Femur (tissue), 1 donor: ENCODE data around the gene PRIM2.
A peak's percentile ranks its signal among the peaks of the same experiment; 100 is the strongest.
"Not testable (repeated sequence)": the region's sequence is repeated elsewhere in the genome, so short reads cannot be mapped to it uniquely, and the experiment has no call there.

ENCODE experiments used
- DNase-seq: peaks from one replicate; pipeline ENCODE4 v3.0.0-alpha.2; 2017

Gene PRIM2

DNA sequence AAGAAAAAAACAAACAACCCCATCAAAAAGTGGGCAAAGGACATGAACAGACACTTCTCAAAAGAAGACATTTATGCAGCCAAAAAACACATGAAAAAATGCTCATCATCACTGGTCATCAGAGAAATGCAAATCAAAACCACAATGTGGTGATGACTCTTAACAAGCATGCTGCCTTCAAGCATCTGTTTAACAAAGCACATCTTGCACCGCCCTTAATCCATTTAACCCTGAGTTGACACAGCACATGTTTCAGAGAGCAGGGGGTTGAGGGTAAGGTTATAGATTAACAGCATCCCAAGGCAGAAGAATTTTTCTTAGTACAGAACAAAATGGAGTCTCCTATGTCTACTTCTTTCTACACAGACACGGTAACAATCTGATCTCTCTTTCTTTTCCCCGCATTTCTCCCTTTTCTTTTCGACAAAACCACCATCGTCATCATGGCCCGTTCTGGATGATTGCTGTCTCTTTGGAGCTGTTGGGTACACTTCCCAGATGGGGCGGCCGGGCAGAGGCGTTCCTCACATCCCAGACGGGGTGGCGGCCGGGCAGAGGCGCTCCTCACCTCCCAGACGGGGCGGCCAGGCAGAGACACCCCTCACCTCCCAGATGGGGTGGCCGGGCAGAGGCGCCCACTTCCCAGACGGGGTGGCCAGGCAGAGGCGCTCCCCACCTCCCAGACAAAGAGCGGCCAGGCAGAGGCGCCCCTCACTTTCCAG lies 7.2 kb upstream of the PRIM2 start:
- DNase-seq = not testable (repeated sequence)

DNA sequence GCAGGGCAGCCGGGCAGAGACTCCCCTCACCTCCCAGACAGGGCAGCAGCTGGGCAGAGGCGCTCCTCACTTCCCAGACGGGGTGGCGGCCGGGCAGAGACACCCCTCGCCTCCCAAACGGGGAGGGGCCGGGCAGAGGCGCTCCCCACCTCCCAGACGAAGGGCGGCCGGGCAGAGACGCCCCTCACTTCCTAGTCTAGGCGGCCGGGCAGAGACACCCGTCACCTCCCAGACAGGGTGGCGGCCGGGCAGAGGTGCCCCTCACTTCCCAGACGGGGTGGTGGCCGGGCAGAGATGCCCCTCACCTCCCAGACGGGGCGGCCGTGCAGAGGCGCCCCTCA lies 6.6 kb upstream of the PRIM2 start:
- DNase-seq = no peak

DNA sequence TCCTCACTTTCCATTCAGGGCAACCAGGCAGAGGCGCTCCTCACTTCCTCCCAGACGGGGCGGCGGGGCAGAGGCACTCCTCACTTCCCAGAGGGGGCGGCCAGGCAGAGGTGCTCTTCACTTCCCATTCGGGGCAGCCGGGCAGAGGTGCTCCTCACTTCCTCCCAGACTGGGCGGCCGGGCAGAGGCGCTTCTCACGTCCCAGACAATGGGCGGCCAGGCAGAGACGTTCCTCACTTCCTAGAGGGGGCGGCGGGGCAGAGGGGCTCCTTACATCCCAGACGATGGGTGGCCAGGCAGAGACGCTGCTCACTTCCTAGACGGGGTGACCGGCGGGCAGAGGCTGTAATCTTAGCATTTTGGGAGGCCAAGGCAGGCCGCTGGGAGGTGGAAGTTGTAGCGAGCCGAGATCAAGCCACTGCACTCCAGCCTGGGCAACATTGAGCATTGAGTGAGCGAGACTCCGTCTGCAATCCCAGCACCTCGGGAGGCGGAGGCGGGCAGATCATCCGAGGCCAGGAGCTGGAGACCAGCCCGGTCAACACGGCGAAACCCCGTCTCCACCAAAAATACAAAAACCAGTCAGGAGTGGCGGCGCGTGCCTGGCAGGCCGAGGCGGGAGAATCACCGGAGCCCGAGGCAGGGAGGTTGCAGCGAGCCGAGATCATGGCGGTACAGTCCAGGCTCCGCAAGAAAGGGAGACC lies 6.0 kb upstream of the PRIM2 start:
- DNase-seq = not testable (repeated sequence)

DNA sequence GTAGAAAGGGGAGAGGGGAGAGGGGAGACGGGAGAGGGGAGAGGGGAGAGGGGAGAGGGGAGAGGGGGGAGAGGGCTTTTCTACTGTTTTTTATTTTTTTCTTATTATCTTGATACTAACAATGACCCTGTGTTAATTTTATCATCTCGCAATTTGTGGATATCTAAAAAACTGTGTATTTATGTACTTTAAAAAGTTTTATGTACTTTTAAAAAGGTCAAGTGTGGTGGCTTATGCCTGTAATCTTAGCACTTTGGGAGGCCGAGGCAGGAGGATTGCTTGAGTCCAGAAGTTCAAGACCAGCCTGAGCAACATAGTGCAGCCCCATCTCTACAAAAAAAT lies 5.5 kb upstream of the PRIM2 start:
- no peak for DNase-seq

DNA sequence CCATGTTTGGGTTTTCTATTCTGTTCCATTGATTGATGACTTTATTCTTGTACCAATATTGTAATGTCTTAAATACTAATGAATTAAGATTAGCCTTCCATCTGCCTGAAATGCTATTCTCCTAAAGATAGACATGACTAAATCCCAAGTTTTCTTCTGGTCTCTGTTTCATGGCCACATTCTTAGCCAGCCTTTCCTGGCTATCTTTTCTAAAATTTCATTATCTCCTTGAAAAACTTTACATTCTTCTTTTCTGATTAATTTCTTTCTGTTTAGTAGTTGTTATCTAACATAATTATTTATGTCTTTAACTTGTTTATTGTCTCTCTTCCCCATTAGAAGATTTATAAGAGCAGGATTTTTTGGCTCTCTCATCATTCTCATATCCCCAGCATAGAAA lies 4.4 kb upstream of the PRIM2 start:
- no peak for DNase-seq

DNA sequence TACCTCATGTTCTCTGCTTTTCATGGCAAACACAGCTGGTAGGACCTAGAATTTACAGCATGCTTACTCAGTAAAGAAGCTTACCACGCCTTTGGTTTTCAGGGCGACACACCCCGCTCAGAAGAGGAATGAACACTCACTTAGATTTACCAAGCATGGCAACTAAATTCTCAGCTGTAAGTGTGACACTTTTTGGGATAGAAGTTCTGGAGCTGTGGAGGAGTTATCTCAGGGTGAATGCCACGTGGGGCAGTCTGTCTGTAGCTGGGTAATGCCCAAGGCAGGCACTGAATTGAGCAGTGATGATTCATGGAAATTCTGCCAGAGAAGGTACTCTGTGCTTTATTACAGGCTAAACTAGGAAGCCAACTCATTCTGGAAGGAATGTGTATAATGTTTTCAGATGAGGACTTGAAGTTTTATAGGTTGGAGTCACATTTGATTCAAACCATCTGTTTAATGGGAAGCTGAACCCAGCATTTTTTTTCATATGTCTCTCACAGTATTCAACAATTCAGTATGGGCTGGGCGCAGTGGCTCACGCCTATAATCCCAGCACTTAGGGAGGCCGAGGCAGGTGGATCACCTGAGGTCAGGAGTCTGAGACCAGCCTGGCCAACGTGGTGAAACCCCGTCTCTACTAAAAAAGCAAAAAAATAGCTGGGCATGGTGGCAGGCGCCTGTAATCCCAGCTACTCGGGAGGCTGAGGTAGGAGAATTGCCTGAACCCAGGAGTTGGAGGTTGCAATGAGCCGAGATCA lies 3.5 kb upstream of the PRIM2 start:
- DNase-seq = peak; percentile 65

DNA sequence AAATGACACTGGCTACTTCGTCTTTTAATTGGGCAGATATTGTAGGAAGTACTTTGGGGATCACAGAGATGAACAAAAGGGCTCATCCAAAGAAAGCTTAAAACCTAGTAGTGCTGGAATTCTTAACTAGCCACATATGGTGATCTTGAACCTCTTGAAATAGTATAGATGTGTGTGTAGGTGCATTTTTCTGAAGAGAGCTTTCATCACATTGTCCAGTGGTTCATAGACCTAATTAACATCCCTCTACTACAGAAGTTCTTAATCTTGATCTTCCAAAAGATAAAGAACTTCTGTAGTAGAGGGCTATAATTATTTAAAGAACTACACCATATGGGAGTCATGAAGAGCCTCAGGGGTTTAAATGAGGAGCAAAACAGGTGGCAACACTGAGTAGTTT lies 2.3 kb upstream of the PRIM2 start:
- DNase-seq = no peak

DNA sequence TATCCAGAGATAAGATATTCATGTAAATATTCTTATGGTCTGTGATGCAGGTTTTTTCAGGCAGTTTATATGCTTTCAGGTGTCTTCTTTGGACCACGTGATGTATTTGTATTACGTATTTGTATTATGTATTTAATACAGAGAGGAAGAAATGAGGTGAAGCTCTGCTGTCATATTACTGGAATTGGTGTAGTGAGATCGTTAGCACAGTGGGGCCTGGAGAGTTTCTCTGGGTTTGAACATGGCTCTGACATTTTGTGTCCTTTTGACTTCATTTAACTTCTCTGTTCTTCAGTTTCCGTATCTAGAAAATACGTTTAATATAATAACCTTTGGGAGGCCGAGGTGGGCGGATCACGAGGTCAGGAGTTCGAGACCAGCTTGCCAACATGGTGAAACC lies 1.6 kb upstream of the PRIM2 start:
- no peak for DNase-seq

DNA sequence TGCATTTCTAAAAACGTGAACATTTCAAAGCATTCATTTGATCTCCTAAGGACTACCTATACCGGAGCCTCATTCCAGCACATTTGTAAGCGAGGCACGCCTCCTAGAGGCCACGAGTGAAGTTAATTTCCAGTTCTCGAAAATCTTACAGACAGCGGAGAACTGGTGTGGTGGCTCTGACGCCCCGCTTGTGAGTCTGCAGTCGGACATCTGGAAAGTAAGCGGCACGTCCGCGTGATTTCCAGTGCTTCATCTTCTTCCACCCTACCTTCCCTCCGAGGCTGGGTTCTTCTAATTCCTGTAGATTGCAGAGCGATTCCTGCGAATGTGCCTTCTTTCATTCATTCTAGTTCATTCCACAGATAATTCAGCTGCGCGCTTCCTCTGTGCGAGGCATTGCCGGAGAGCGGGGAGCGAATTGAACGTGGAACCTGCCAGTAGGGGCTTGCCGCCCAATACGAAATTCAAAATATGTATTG lies 810 bp upstream of the PRIM2 start:
- DNase-seq = peak; percentile 92

DNA sequence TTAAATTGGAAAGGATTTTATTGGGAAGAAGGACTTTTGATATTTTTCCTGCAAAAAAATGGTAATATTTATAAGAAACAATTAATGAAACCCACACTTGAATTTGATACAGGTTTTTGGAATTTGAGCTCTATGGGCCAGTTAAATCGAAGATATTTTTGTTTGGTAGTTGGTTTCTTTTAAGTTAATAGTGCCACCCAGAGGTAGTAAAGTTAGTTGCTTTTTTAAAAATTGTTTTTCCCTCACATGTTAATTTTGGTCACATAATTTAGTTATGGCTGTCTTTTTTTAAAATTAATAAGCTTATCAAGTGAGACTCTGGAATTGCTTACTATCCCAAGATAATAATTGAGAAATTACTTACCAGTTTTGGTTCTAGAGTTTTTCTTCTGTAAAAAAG lies 7.1 kb downstream of the PRIM2 start:
- no peak for DNase-seq

DNA sequence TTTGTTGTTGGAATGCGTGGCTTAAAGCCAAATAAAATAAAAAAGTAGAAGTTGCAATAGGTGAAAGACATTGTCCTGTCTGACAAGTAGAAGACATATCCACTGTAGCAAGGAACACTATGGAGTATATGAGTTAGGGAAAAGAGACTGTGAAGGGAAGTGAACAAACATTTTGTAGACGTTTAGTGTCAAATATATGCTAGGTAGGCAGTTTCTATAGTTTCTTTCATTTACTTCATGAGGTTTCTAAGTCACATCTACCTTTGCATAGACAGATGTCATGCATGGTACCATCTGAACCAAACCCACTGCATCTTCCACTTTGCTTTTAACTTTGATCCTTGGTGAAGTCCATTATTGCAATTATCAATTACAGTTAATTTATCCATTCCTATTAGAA lies 9.9 kb downstream of the PRIM2 start:
- no peak for DNase-seq

DNA sequence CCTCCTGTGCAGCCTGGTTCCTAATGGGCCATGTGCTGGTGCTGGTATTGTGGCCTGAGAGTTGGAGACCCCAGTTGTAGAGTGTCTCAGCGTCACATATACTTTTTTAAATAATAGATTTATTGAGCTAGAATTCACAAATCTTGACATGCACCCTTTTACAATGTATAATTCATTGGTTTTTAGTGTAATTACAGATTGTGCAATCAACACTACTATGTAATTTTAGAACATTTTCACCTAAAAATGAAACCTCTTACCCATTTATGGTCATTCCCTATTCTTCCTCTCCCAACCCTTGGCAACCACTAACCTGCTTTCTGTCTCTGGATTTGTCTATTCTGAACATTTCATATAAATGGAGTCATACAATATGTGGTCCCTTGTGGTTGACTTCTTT lies 10.6 kb downstream of the PRIM2 start:
- DNase-seq = no peak

DNA sequence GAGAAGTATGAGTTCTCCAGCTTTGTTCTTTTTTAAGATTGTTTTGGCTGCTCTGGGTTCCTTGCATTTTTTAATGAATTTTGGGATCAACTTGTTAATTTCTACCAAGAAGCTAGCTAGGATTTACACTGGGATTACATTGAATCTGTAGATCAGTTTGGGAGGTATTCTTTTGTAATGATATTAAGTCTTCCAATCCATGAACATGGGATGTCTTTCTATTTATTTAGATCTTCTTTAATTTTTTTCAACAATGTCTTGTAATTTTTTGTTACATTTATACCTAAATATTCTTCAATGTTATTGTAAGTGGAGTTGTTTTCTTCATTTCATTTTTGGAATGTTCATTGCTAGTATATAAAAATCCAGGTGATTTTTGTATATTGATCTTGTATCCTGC lies 12.5 kb downstream of the PRIM2 start:
- no peak for DNase-seq

DNA sequence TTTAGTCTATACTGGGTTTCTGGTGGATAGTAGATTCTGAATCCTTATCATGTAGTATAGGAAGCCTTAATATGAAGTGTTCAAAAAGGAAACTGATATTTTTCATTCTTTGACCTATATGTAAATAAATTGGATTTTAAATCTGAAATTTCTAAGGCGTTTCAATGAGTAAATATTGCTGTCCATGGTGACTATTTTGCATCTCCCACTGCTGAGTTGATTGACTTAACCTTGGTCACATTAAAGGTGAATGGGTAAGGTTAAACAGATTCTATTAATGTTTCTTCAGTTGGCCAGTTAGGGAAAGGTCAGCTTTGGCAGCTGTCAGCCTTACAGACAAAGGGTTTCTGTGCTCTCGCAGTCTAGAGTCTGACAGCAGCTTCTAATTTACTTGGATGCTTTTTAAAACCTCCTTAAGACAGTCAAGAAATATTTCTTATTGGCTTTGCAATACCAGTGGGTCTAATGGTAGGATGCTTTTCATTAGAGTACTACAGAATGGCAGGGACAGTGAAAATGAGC lies 24.8 kb downstream of the PRIM2 start:
- no peak for DNase-seq

DNA sequence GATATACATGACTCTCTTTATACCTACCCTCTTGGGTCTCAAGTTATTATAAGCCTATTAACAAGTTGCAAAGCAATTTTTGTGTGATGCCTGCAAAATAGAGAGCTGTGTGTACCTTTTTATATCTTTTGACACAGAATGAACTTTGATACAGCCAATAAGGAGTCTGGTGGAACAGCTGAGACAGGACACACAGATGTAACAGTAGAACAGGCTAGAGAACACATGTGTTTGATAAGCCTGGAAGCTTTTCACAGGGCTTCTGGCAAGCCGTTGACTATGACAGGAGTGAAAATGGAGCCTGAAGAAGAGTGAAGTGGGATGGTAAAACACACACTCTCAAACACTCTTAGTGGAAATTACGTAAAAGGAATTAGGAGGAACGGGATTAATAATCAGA lies 25.9 kb downstream of the PRIM2 start:
- not testable (repeated sequence) for DNase-seq

DNA sequence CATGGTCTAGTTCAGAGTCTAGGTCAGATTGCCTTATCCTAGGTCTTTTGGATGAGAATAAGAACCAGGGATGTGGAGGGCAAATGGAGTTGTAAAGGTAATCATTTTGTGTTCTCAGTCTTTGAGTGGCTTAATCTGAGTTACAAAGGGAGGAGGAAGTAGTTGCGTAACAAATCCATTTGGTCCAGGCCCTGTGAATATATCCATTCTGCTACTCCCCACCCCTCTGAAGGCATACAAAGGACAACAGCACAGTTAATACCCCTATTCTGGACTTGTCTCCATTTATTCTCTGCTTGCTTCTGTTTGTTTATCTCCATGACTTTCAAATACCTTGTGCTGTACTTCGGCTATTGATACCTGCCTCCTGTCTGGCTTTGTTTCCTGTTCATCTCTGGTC lies 29.3 kb downstream of the PRIM2 start:
- DNase-seq = not testable (repeated sequence)

DNA sequence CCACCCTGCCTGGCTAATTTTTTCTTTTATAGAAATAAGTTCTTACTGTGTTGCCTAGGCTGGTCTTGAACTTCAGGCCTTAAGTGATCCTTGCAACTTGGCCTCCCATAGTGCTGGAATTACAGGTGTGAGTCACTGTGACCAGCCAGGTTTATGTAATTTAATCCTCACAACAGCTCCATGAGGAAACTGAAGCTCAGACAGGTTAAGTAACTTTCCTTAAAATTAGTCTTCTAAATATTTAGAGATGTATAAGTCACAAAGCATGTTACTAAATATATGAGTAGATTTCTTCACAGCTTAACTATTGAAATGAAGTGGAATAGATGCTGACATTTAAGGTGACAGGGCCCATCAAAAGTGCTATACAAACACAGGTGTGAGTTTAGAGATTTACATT lies 30.2 kb downstream of the PRIM2 start:
- not testable (repeated sequence) for DNase-seq

DNA sequence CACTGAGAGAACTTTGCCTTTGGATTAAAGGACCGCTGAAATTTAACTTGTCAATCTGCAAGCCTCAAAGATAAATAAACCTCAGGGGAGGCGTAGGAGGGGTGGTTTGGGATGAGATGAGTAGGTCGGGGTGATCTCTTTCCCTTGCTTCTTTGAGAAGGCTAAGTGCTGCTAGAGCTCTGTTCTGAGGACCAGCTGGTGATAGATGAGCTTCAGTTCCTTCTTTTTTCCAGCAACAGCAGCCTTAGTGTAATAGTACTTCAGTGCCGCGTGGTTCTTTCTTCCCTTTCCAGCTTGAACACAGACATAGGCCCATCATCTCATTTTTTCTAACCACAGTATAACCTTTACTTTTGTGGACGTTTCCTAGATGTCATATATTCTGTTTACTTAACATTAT lies 33.0 kb downstream of the PRIM2 start:
- DNase-seq = not testable (repeated sequence)

DNA sequence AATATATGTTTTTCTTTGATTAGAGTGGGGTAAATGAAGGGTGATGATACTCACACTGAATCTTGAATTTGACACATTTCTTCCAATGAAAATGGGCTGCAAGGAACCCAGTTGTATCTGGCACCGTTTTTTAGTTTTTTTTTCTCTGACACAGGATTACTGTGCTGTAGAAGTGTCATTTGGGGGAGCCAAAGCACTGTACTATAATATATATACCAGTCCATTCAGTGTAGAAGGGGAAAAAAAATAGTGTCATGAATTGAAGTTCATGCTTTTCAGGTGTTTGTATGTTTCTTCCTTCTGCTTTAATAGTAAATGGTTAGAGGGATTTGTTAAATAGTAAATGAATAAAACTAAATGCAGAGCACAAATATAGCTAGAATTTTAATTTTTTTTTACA lies 35.2 kb downstream of the PRIM2 start:
- not testable (repeated sequence) for DNase-seq

DNA sequence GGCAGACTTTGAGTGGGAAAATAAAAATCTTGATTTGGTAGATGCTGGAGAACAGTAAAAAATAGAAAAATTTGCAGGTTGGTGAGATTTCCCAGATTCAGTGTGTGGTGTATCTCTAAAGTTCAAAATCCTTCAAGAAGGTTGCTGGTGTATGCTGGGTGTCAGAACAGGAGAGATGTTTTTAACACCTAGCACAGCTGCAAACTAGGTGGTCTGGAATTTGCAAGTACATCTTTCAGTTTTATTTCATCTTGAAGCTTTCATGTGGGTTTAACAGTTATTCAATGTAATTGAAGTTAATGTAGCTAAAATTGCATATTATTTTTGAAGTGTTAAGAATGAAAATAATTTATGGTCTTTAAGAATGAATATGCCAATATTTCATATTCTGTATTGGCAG lies 40.9 kb downstream of the PRIM2 start:
- DNase-seq = not testable (repeated sequence)

DNA sequence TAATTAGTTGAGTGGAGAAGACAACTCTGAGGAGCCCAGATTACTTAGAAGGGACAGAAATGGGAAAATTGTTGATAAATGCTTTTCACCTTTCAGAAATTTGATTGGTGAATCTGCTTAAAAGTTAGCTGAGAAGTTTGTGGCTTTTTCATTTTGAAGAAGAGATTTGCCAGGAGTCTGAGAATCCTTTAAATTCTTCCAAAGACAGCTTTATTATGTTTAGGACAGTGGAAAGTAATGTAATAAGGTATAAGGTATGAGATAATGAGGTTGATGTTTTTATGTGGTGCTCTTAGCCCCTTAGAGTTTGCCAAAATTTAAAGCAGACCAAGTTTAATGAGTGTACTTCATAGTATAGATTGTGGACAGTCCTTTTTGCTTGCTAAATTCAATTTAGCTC lies 42.3 kb downstream of the PRIM2 start:
- not testable (repeated sequence) for DNase-seq

DNA sequence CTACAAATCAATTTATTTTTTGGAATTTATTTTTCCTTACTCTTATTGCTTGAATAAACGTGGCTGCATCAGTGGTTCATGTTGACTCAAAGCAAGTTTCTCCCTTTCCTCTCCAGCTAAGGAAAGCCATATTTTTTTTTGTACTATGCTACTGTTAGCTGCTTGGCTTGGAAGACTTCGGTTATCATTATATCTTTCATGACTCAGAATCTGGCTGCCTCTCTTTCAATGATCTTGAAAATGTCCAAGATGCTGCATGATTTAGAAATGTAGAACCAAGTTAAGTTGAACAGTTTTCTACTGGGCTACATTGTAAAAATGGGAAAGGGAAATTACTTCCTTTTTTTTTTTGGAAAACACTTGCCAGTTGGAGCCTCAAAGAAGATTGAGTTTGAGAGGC lies 44.9 kb downstream of the PRIM2 start:
- not testable (repeated sequence) for DNase-seq

DNA sequence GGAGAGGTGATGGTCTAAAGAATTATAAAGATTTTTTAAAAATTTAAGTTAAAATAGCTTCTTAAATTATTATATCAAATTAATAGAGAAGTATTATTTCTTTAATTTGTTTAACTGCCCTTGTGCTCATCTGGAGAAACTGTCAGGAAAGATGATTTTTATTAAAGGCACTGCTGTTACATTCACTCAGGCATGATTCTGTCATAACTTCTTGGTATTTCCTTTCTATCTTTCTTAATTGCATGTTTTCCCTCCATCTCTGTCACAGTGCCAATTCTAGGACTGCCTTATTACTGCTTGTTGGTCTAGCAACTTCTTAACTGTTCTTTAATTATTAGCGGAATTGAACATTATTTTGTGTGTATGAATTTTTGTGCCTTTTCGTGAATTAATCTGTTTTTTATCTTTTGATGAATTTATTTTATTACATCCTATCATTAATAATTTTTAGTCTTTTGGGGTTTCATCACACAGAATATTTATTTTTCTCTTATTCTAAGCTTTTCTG lies 47.7 kb downstream of the PRIM2 start:
- DNase-seq = not testable (repeated sequence)
